Liver (tissue), 9 donors: ENCODE measurements around the gene RNMT. TPM values are rescaled to one million over a fixed set of nuclear protein-coding genes. Genes with fewer than 3 reads are reported as not detected.

Source experiments
- DNase-seq: peaks from one replicate; pipeline ENCODE4 v3.0.0-alpha.2; 2017; ENCODE audit warnings: low spot score
- H3K27ac ChIP-seq, 2 donors: one replicate each; pipeline ENCODE4 v1.7.0; 2013; ENCODE audit warnings: inconsistent platforms in 2 of 2, low read length in 2 of 2, control low read depth in 1 of 2, low read depth in 1 of 2, mild to moderate bottlenecking in 1 of 2
- H3K27me3 ChIP-seq, 4 donors: one replicate each; pipeline versions ENCODE4 v1.6.1 to v1.7.0; 2013; ENCODE audit warnings: low read length in 3 of 4, inconsistent platforms in 1 of 4, mild to moderate bottlenecking in 1 of 4, moderate library complexity in 1 of 4; ENCODE audit not compliant: control insufficient read depth in 4 of 4, insufficient read depth in 4 of 4
- H3K36me3 ChIP-seq, 4 donors: one replicate each; pipeline versions ENCODE4 v1.6.1 to v1.7.0; 2013; ENCODE audit warnings: low read length in 3 of 4, mild to moderate bottlenecking in 3 of 4, low read depth in 1 of 4, moderate library complexity in 1 of 4; ENCODE audit not compliant: control insufficient read depth in 4 of 4, insufficient read depth in 3 of 4
- H3K4me1 ChIP-seq, 4 donors: one replicate each; pipeline versions ENCODE4 v1.6.1 to v1.7.0; 2013; ENCODE audit warnings: low read length in 3 of 4, mild to moderate bottlenecking in 3 of 4, moderate library complexity in 1 of 4; ENCODE audit not compliant: control insufficient read depth in 4 of 4, insufficient read depth in 4 of 4
- H3K4me3 ChIP-seq, 3 donors: one replicate each; pipeline versions ENCODE4 v1.6.1 to v1.7.0; 2013; ENCODE audit warnings: low read length in 3 of 3, control low read depth in 1 of 3, low read depth in 1 of 3, mild to moderate bottlenecking in 1 of 3
- H3K9ac ChIP-seq, 2 donors: one replicate each; pipeline ENCODE4 v1.7.0; 2013; ENCODE audit warnings: low read length in 2 of 2, mild to moderate bottlenecking in 2 of 2, moderate library complexity in 2 of 2, control low read depth in 1 of 2, low read depth in 1 of 2
- H3K9me3 ChIP-seq, 4 donors: one replicate each; pipeline versions ENCODE4 v1.6.1 to v1.7.0; 2013; ENCODE audit warnings: low read length in 3 of 4; ENCODE audit not compliant: control insufficient read depth in 4 of 4
- FOXA1 ChIP-seq: IDR thresholded peaks from 2 replicates; pipeline ENCODE4 v1.6.1; 2016; ENCODE audit warnings: antibody characterized with exemption
- FOXA2 ChIP-seq: IDR thresholded peaks from 2 replicates; pipeline ENCODE4 v1.6.1; 2016; ENCODE audit warnings: antibody characterized with exemption
- GABPA ChIP-seq, 2 donors: IDR thresholded peaks in 1 of 2; conservative IDR thresholded peaks in 1 of 2; 2 replicates each; pipeline ENCODE4 v1.6.1; 2016; ENCODE audit warnings: antibody characterized with exemption in 2 of 2, mild to moderate bottlenecking in 1 of 2, moderate library complexity in 1 of 2
- HNF4A ChIP-seq, 2 donors: conservative IDR thresholded peaks; 2 replicates each; pipeline ENCODE4 v1.6.1; 2016; ENCODE audit warnings: antibody characterized with exemption in 2 of 2, mild to moderate bottlenecking in 2 of 2
- HNF4G ChIP-seq: IDR thresholded peaks from 2 replicates; pipeline ENCODE4 v1.6.1; 2016; ENCODE audit warnings: antibody characterized with exemption
- JUND ChIP-seq, 2 donors: IDR thresholded peaks; 2 replicates each; pipeline ENCODE4 v1.6.1; 2016; ENCODE audit warnings: antibody characterized with exemption in 2 of 2
- NR2F2 ChIP-seq: IDR thresholded peaks from 2 replicates; pipeline ENCODE4 v1.6.1; 2016; ENCODE audit warnings: antibody characterized with exemption
- RAD21 ChIP-seq, 2 donors: IDR thresholded peaks; 2 replicates each; pipeline ENCODE4 v1.6.1; 2016; ENCODE audit warnings: antibody characterized with exemption in 2 of 2, mild to moderate bottlenecking in 2 of 2
- RXRA ChIP-seq, 2 donors: IDR thresholded peaks; 2 replicates each; pipeline ENCODE4 v1.6.1; 2017 to 2018; ENCODE audit warnings: antibody characterized with exemption in 2 of 2, mild to moderate bottlenecking in 1 of 2
- SP1 ChIP-seq: IDR thresholded peaks from 2 replicates; pipeline ENCODE4 v1.6.1; 2018; ENCODE audit warnings: antibody characterized with exemption, mild to moderate bottlenecking
- TAF1 ChIP-seq: conservative IDR thresholded peaks from 2 replicates; pipeline ENCODE4 v1.6.1; 2016; ENCODE audit warnings: antibody characterized with exemption, mild to moderate bottlenecking
- YY1 ChIP-seq: IDR thresholded peaks from 2 replicates; pipeline ENCODE4 v1.6.1; 2016; ENCODE audit warnings: antibody characterized with exemption, mild to moderate bottlenecking
- WGBS: extraction: QIAGEN DNeasy Blood & Tissue Kit; methylation state at CpG from one replicate; pipeline ENCODE4 v1.1.7; 2013; 5-methylcytosine and 5-hydroxymethylcytosine counted together
- polyA plus RNA-seq, 2 donors: library from polyadenylated mRNA; stranded (reverse) in 1 of 2; unstranded in 1 of 2; fragments of 200-250 nt in 1 of 2; fragments of >200 nt in 1 of 2; fragmentation: Nextera tagmentation in 1 of 2; extraction: Ambion mirVana in 1 of 2; gene quantifications; one replicate each; pipeline versions ENCODE4 v1.2.1 to v1.2.3, GENCODE V29; 2013 to 2015
- total RNA-seq, 2 donors: library from RNA; depleted of rRNA; stranded (reverse); fragments of >200 nt; gene quantifications; one replicate each; pipeline ENCODE4 v1.2.3, GENCODE V29; 2014
- TF ChIP-seq, protein P1 (sequence below): fragments of 150-350 bp; IDR thresholded peaks from 2 replicates; pipeline ENCODE4 v1.5.1; 2017; ENCODE audit warnings: improper control_type of control experiment, low read depth, low read length; ENCODE audit not compliant: missing input control
- TF ChIP-seq, protein P2 (sequence below): IDR thresholded peaks from 2 replicates; pipeline ENCODE4 v1.6.1; 2016; ENCODE audit warnings: antibody characterized with exemption
- TF ChIP-seq, protein P3 (sequence below): IDR thresholded peaks from 2 replicates; pipeline ENCODE4 v1.6.1; 2016; ENCODE audit warnings: antibody characterized with exemption, mild to moderate bottlenecking
- TF ChIP-seq, protein P4 (sequence below): IDR thresholded peaks from 2 replicates; pipeline ENCODE4 v1.6.1; 2016; ENCODE audit warnings: antibody characterized with exemption
- TF ChIP-seq, protein P5 (sequence below): IDR thresholded peaks from 2 replicates; pipeline ENCODE4 v1.6.1; 2016; ENCODE audit warnings: antibody characterized with exemption
- donor health status: healthy.
- donor health status: healthy.
- donor health status: healthy.
- donor health status: healthy.
- donor health status: healthy.

Gene RNMT
- total and polyA plus RNA-seq, 4 donors: 4.9 to 23.1 (median 11.3) TPM

DNA sequence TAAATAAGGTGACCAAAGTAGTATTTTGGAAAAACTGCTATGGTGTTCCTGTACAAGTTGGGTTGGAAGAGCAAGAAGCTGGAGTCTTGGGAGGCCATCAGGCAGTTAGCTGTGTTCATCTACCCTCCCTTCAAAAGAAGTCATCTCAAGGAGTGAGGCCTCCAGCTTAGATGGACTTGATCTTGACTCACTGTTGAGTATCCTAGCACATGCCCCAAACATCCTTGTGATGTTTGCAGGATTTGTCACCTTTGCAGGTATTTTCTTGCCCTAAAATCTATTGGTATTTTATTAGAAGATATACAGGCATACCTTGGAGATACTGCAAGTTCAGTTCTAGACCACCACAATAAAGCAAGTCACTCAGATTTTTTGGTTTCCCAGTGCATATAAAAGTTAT lies 30.2 kb downstream of the RNMT start:
- H3K9me3 ChIP-seq: no peaks in the 10 kb centered on the region
- H3K4me3 ChIP-seq: no peak overlapping the region
- no peak for DNase-seq
- TF ChIP-seq, protein P1, sequence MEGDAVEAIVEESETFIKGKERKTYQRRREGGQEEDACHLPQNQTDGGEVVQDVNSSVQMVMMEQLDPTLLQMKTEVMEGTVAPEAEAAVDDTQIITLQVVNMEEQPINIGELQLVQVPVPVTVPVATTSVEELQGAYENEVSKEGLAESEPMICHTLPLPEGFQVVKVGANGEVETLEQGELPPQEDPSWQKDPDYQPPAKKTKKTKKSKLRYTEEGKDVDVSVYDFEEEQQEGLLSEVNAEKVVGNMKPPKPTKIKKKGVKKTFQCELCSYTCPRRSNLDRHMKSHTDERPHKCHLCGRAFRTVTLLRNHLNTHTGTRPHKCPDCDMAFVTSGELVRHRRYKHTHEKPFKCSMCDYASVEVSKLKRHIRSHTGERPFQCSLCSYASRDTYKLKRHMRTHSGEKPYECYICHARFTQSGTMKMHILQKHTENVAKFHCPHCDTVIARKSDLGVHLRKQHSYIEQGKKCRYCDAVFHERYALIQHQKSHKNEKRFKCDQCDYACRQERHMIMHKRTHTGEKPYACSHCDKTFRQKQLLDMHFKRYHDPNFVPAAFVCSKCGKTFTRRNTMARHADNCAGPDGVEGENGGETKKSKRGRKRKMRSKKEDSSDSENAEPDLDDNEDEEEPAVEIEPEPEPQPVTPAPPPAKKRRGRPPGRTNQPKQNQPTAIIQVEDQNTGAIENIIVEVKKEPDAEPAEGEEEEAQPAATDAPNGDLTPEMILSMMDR: no peak
- TF ChIP-seq JUND (IDR thresholded peaks at IDR 0.05): no peak
- no peak for TF ChIP-seq YY1
- TF ChIP-seq RXRA (IDR thresholded peaks at IDR 0.05): no peak
- TF ChIP-seq SP1: no peak
- TF ChIP-seq HNF4A (conservative IDR thresholded peaks at IDR 0.05): no peak
- TF ChIP-seq, protein P2, sequence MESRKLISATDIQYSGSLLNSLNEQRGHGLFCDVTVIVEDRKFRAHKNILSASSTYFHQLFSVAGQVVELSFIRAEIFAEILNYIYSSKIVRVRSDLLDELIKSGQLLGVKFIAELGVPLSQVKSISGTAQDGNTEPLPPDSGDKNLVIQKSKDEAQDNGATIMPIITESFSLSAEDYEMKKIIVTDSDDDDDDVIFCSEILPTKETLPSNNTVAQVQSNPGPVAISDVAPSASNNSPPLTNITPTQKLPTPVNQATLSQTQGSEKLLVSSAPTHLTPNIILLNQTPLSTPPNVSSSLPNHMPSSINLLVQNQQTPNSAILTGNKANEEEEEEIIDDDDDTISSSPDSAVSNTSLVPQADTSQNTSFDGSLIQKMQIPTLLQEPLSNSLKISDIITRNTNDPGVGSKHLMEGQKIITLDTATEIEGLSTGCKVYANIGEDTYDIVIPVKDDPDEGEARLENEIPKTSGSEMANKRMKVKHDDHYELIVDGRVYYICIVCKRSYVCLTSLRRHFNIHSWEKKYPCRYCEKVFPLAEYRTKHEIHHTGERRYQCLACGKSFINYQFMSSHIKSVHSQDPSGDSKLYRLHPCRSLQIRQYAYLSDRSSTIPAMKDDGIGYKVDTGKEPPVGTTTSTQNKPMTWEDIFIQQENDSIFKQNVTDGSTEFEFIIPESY: no peak
- TF ChIP-seq, protein P3, sequence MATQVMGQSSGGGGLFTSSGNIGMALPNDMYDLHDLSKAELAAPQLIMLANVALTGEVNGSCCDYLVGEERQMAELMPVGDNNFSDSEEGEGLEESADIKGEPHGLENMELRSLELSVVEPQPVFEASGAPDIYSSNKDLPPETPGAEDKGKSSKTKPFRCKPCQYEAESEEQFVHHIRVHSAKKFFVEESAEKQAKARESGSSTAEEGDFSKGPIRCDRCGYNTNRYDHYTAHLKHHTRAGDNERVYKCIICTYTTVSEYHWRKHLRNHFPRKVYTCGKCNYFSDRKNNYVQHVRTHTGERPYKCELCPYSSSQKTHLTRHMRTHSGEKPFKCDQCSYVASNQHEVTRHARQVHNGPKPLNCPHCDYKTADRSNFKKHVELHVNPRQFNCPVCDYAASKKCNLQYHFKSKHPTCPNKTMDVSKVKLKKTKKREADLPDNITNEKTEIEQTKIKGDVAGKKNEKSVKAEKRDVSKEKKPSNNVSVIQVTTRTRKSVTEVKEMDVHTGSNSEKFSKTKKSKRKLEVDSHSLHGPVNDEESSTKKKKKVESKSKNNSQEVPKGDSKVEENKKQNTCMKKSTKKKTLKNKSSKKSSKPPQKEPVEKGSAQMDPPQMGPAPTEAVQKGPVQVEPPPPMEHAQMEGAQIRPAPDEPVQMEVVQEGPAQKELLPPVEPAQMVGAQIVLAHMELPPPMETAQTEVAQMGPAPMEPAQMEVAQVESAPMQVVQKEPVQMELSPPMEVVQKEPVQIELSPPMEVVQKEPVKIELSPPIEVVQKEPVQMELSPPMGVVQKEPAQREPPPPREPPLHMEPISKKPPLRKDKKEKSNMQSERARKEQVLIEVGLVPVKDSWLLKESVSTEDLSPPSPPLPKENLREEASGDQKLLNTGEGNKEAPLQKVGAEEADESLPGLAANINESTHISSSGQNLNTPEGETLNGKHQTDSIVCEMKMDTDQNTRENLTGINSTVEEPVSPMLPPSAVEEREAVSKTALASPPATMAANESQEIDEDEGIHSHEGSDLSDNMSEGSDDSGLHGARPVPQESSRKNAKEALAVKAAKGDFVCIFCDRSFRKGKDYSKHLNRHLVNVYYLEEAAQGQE: no peak
- TF ChIP-seq TAF1: no peak
- no peak for TF ChIP-seq HNF4G
- TF ChIP-seq, protein P4, sequence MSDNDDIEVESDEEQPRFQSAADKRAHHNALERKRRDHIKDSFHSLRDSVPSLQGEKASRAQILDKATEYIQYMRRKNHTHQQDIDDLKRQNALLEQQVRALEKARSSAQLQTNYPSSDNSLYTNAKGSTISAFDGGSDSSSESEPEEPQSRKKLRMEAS: no peak
- no peak for TF ChIP-seq GABPA (IDR thresholded peaks at IDR 0.05 in 1 of 2, conservative IDR thresholded peaks at IDR 0.05 in 1 of 2)
- H3K36me3 ChIP-seq: peaks cover 8 to 18% (median 16%) of the 10 kb centered on the region in 4 donors
- no peaks in the 10 kb centered on the region for H3K27me3 ChIP-seq
- H3K27ac ChIP-seq: no peak overlapping the region
- peaks cover 4 to 17% (median 10%) of the 10 kb centered on the region in 4 donors for H3K4me1 ChIP-seq
- H3K9ac ChIP-seq: no peak overlapping the region

DNA sequence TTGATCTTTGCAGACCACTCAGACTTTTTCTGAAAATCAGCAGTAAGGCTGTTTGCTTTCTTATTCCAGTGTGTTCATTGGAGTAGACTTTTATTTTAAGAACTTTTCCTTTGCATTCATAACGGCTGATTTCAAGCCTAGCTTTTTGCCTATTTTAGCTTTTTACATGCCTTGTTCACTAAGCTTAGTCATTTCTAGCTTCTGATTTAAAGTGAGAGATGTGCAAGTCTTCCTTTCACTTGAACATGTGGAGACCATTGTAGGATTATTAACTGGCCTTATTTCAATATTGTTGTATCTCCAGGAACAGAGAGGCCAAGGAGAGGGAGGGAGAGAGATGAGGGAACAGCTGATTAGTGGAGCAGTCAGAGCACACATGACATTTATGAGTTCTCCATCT lies 32.1 kb downstream of the RNMT start:
- H3K36me3 ChIP-seq: peaks cover 6 to 18% (median 13%) of the 10 kb centered on the region in 4 donors
- H3K9me3 ChIP-seq: no peaks in the 10 kb centered on the region
- H3K27me3 ChIP-seq: no peaks in the 10 kb centered on the region
- H3K27ac ChIP-seq: no peak overlapping the region
- H3K9ac ChIP-seq: no peak overlapping the region
- H3K4me1 ChIP-seq: peaks cover 4 to 17% (median 10%) of the 10 kb centered on the region in 4 donors
- DNase-seq: no peak
- TF ChIP-seq JUND (IDR thresholded peaks at IDR 0.05) (no peak), HNF4A (conservative IDR thresholded peaks at IDR 0.05) (no peak), HNF4G (no peak), TAF1 (no peak), FOXA1 (no peak), GABPA (IDR thresholded peaks at IDR 0.05 in 1 of 2, conservative IDR thresholded peaks at IDR 0.05 in 1 of 2) (no peak), YY1 (no peak), FOXA2 (no peak), RAD21 (IDR thresholded peaks at IDR 0.05) (no peak), RXRA (IDR thresholded peaks at IDR 0.05) (no peak), NR2F2 (no peak), SP1 (no peak)
- TF ChIP-seq, protein P3: no peak
- TF ChIP-seq, protein P5, sequence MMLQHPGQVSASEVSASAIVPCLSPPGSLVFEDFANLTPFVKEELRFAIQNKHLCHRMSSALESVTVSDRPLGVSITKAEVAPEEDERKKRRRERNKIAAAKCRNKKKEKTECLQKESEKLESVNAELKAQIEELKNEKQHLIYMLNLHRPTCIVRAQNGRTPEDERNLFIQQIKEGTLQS: no peak
- TF ChIP-seq, protein P4: no peak
- TF ChIP-seq, protein P1: no peak
- 96% methylated on average over 1 of the region's 1 CpG for WGBS
- no peak overlapping the region for H3K4me3 ChIP-seq
